Measurements from ENCODE around the gene BTNL3.
"Not testable (repeated sequence)": the region's sequence is repeated elsewhere in the genome, so short reads cannot be mapped to it uniquely, and the experiment has no call there.

Gene BTNL3

GRCh38 chr5:181037365-181037861 lies 48.8 kb downstream of the BTNL3 start:
- H3K27me3 Mint-ChIP-seq (ENCODE audit: low read depth) = no peaks in the 10 kb centered on the region
- no peaks in the 10 kb centered on the region for H3K4me1 Mint-ChIP-seq (ENCODE audit: low read depth)
- no peaks in the 10 kb centered on the region for H3K36me3 Mint-ChIP-seq (ENCODE audit: low read depth)
- H3K9me3 Mint-ChIP-seq = no peaks in the 10 kb centered on the region
- H3K27ac Mint-ChIP-seq = no peak overlapping the region
- no peak overlapping the region for H3K4me3 Mint-ChIP-seq

GRCh38 chr5:181039471-181039870 lies 50.8 kb downstream of the BTNL3 start:
- Mint-ChIP-seq H3K4me1 (ENCODE audit: low read depth) (no peaks in the 10 kb centered on the region), H3K9me3 (no peaks in the 10 kb centered on the region), H3K27ac (no peak overlapping the region), H3K36me3 (ENCODE audit: low read depth) (no peaks in the 10 kb centered on the region), H3K27me3 (ENCODE audit: low read depth) (peaks cover 3% of the 10 kb centered on the region), H3K4me3 (no peak overlapping the region)

- no peaks in the 10 kb centered on the region for H3K36me3 Mint-ChIP-seq (ENCODE audit: low read depth)
- no peak within 1 kb of the TSS for H3K27ac Mint-ChIP-seq
- H3K27me3 Mint-ChIP-seq (ENCODE audit: low read depth) = peaks cover 3% of the 10 kb centered on the region
- H3K9me3 Mint-ChIP-seq = no peaks in the 10 kb centered on the region
- H3K4me3 Mint-ChIP-seq = no peak within 1 kb of the TSS
- H3K4me1 Mint-ChIP-seq (ENCODE audit: low read depth) = no peaks in the 10 kb centered on the region
These were observed 51.4 kb downstream of the BTNL3 start, which contains the start of gene BTNL9 for GRCh38 chr5:181039931-181040630. Gene BTNL9 (plus strand): TSS chr5:181040266. CDS start chr5:181045490, 5,224 bp downstream.

GRCh38 chr5:181040631-181040945 lies 51.9 kb downstream of the BTNL3 start:
- peaks cover 3% of the 10 kb centered on the region for H3K27me3 Mint-ChIP-seq (ENCODE audit: low read depth)

GRCh38 chr5:181041043-181041442 lies 52.4 kb downstream of the BTNL3 start:
- peaks cover 3% of the 10 kb centered on the region for H3K27me3 Mint-ChIP-seq (ENCODE audit: low read depth)
- no peaks in the 10 kb centered on the region for H3K4me1 Mint-ChIP-seq (ENCODE audit: low read depth)
- H3K27ac Mint-ChIP-seq = no peak overlapping the region

More at GRCh38 chr5:181040631-181040945, 51.9 kb downstream of the BTNL3 start:
- no peaks in the 10 kb centered on the region for H3K9me3 Mint-ChIP-seq
- H3K27ac Mint-ChIP-seq = no peak overlapping the region
- H3K36me3 Mint-ChIP-seq (ENCODE audit: low read depth) = no peaks in the 10 kb centered on the region
- H3K4me1 Mint-ChIP-seq (ENCODE audit: low read depth) = no peaks in the 10 kb centered on the region
- H3K4me3 Mint-ChIP-seq = no peak overlapping the region

GRCh38 chr5:181042036-181042713 lies 53.5 kb downstream of the BTNL3 start:
- H3K4me3 Mint-ChIP-seq = no peak overlapping the region
- H3K9me3 Mint-ChIP-seq = no peaks in the 10 kb centered on the region
- peaks cover 3% of the 10 kb centered on the region for H3K27me3 Mint-ChIP-seq (ENCODE audit: low read depth)
- no peaks in the 10 kb centered on the region for H3K36me3 Mint-ChIP-seq (ENCODE audit: low read depth)
- no peaks in the 10 kb centered on the region for H3K4me1 Mint-ChIP-seq (ENCODE audit: low read depth)
- no peak overlapping the region for H3K27ac Mint-ChIP-seq

More at GRCh38 chr5:181041043-181041442, 52.4 kb downstream of the BTNL3 start:
- Mint-ChIP-seq H3K36me3 (ENCODE audit: low read depth) (no peaks in the 10 kb centered on the region), H3K9me3 (no peaks in the 10 kb centered on the region), H3K4me3 (no peak overlapping the region)

GRCh38 chr5:181042722-181043121 lies 54.1 kb downstream of the BTNL3 start:
- Mint-ChIP-seq H3K27me3 (ENCODE audit: low read depth) (peaks cover 3% of the 10 kb centered on the region), H3K9me3 (no peaks in the 10 kb centered on the region), H3K4me1 (ENCODE audit: low read depth) (no peaks in the 10 kb centered on the region), H3K36me3 (ENCODE audit: low read depth) (no peaks in the 10 kb centered on the region), H3K27ac (no peak overlapping the region), H3K4me3 (no peak overlapping the region)

GRCh38 chr5:181043285-181044092 lies 54.8 kb downstream of the BTNL3 start:
- Mint-ChIP-seq H3K4me3 (no peak overlapping the region), H3K27ac (no peak overlapping the region), H3K27me3 (ENCODE audit: low read depth) (peaks cover 3% of the 10 kb centered on the region), H3K4me1 (ENCODE audit: low read depth) (no peaks in the 10 kb centered on the region), H3K36me3 (ENCODE audit: low read depth) (no peaks in the 10 kb centered on the region), H3K9me3 (no peaks in the 10 kb centered on the region)

GRCh38 chr5:181044093-181044599 lies 55.5 kb downstream of the BTNL3 start:
- H3K4me1 Mint-ChIP-seq (ENCODE audit: low read depth) = no peaks in the 10 kb centered on the region

GRCh38 chr5:181044662-181045305 lies 56.1 kb downstream of the BTNL3 start:
- no peaks in the 10 kb centered on the region for H3K4me1 Mint-ChIP-seq (ENCODE audit: low read depth)
- H3K9me3 Mint-ChIP-seq = no peaks in the 10 kb centered on the region
- H3K27me3 Mint-ChIP-seq (ENCODE audit: low read depth) = peaks cover 11% of the 10 kb centered on the region
- H3K4me3 Mint-ChIP-seq = no peak overlapping the region
- no peaks in the 10 kb centered on the region for H3K36me3 Mint-ChIP-seq (ENCODE audit: low read depth)
- H3K27ac Mint-ChIP-seq = no peak overlapping the region

More at GRCh38 chr5:181044093-181044599, 55.5 kb downstream of the BTNL3 start:
- H3K36me3 Mint-ChIP-seq (ENCODE audit: low read depth) = no peaks in the 10 kb centered on the region
- no peak overlapping the region for H3K4me3 Mint-ChIP-seq
- H3K9me3 Mint-ChIP-seq = no peaks in the 10 kb centered on the region
- peaks cover 4% of the 10 kb centered on the region for H3K27me3 Mint-ChIP-seq (ENCODE audit: low read depth)
- H3K27ac Mint-ChIP-seq = no peak overlapping the region

- Mint-ChIP-seq H3K4me3 (no peak overlapping the region), H3K27me3 (ENCODE audit: low read depth) (peaks cover 14% of the 10 kb centered on the region), H3K9me3 (no peaks in the 10 kb centered on the region), H3K36me3 (ENCODE audit: low read depth) (no peaks in the 10 kb centered on the region), H3K27ac (no peak overlapping the region), H3K4me1 (ENCODE audit: low read depth) (no peaks in the 10 kb centered on the region)
These were observed 56.7 kb downstream of the BTNL3 start for GRCh38 chr5:181045316-181045715.

GRCh38 chr5:181045857-181046256 lies 57.2 kb downstream of the BTNL3 start:
- H3K4me3 Mint-ChIP-seq; H3K36me3 Mint-ChIP-seq (ENCODE audit: low read depth); H3K4me1 Mint-ChIP-seq (ENCODE audit: low read depth); H3K9me3 Mint-ChIP-seq; H3K27ac Mint-ChIP-seq: not testable (repeated sequence)
- H3K27me3 Mint-ChIP-seq (ENCODE audit: low read depth) = peaks cover 20% of the 10 kb centered on the region

- Mint-ChIP-seq H3K9me3 (no peaks in the 10 kb centered on the region), H3K27me3 (ENCODE audit: low read depth) (peaks cover 33% of the 10 kb centered on the region), H3K36me3 (ENCODE audit: low read depth) (no peaks in the 10 kb centered on the region), H3K27ac (no peak overlapping the region), H3K4me1 (ENCODE audit: low read depth) (peaks cover 3% of the 10 kb centered on the region), H3K4me3 (no peak overlapping the region)
These were observed 58.6 kb downstream of the BTNL3 start for GRCh38 chr5:181047288-181047687.

GRCh38 chr5:181047921-181048320 lies 59.3 kb downstream of the BTNL3 start:
- Mint-ChIP-seq H3K9me3 (no peaks in the 10 kb centered on the region), H3K27ac (no peak overlapping the region), H3K27me3 (ENCODE audit: low read depth) (peaks cover 33% of the 10 kb centered on the region), H3K4me3 (no peak overlapping the region), H3K36me3 (ENCODE audit: low read depth) (no peaks in the 10 kb centered on the region), H3K4me1 (ENCODE audit: low read depth) (peaks cover 3% of the 10 kb centered on the region)

Measured in T-helper 1 cell treated with Interleukin-12 subunit alpha and Interleukin-12 subunit beta and Interleukin-4 antibody, amounts not matched to agents 30 μg/mL and 1 μg/mL, for 36 hours (primary cell).